HCEC 1CT (cell line): ENCODE data around the gene MARCHF9.

Experiments used
- DNase-seq: peaks from one replicate; pipeline ENCODE4 v3.0.0-alpha.2; 2017

The MARCHF9 gene

GRCh38 chr12:57756406-57757341 is 1.8 kb downstream of the MARCHF9 start:
- DNase-seq: peak; percentile 0

GRCh38 chr12:57757771-57758170 is 2.9 kb downstream of the MARCHF9 start:
- DNase-seq: no peak

GRCh38 chr12:57758552-57759359 is 3.9 kb downstream of the MARCHF9 start:
- peak; percentile 0 for DNase-seq

GRCh38 chr12:57759360-57759980 is 4.6 kb downstream of the MARCHF9 start:
- DNase-seq: peak; percentile 0

- peak; percentile 0 for DNase-seq
Measured at GRCh38 chr12:57760347-57760982, 5.6 kb downstream of the MARCHF9 start.

- no peak for DNase-seq
Measured at GRCh38 chr12:57761391-57761998, 6.6 kb downstream of the MARCHF9 start.

- peak; percentile 0 for DNase-seq
Measured at GRCh38 chr12:57762463-57762862, 7.6 kb downstream of the MARCHF9 start.

GRCh38 chr12:57763881-57764661 is 9.2 kb downstream of the MARCHF9 start:
- DNase-seq: no peak

- DNase-seq: no peak
Measured at GRCh38 chr12:57764662-57765002, 9.7 kb downstream of the MARCHF9 start.

- DNase-seq: peak; percentile 28
Measured at GRCh38 chr12:57765003-57765697, 10.2 kb downstream of the MARCHF9 start.

- DNase-seq: no peak
Measured at GRCh38 chr12:57765698-57766463, 11.0 kb downstream of the MARCHF9 start.

GRCh38 chr12:57766464-57767304 is 11.8 kb downstream of the MARCHF9 start, which contains the start of gene CYP27B1:
TSS of gene CYP27B1 (minus strand) at chr12:57767078. CDS start at chr12:57767041, 37 bp downstream.
- no peak for DNase-seq

- no peak for DNase-seq
Measured at GRCh38 chr12:57767305-57767698, 12.4 kb downstream of the MARCHF9 start.

- no peak for DNase-seq
Measured at GRCh38 chr12:57767876-57768275, 13.0 kb downstream of the MARCHF9 start.

GRCh38 chr12:57769594-57769993 is 14.7 kb downstream of the MARCHF9 start:
- no peak for DNase-seq

GRCh38 chr12:57770734-57771133 is 15.8 kb downstream of the MARCHF9 start:
- no peak for DNase-seq

GRCh38 chr12:57771236-57771872 is 16.5 kb downstream of the MARCHF9 start:
- DNase-seq: peak; percentile 92

- DNase-seq: peak; percentile 95
Measured at GRCh38 chr12:57771873-57772428, 17.0 kb downstream of the MARCHF9 start, which contains the start of gene METTL1. TSS of gene METTL1 (minus strand) at chr12:57772105. CDS start at chr12:57772083, 22 bp downstream.
